Body of pancreas (tissue), 4 donors: ENCODE results near the gene TXNRD2.

ENCODE experiments used
- POLR2A ChIP-seq, 3 donors: fragments of 450-650 bp; IDR thresholded peaks; one replicate each; pipeline ENCODE4 v1.6.1; 2016; ENCODE audit warnings: antibody characterized with exemption in 3 of 3, mild to moderate bottlenecking in 2 of 3
- TF ChIP-seq, protein P1 (sequence below), 7 experiments: fragments of 450-650 bp in 4 of 7; fragments of 200-600 bp in 3 of 7; sonication (generic) in 3 of 7; IDR thresholded peaks; one replicate each; pipeline ENCODE4 v1.5.1; 2016 to 2019; ENCODE audit warnings: antibody characterized with exemption in 7 of 7

DNA sequence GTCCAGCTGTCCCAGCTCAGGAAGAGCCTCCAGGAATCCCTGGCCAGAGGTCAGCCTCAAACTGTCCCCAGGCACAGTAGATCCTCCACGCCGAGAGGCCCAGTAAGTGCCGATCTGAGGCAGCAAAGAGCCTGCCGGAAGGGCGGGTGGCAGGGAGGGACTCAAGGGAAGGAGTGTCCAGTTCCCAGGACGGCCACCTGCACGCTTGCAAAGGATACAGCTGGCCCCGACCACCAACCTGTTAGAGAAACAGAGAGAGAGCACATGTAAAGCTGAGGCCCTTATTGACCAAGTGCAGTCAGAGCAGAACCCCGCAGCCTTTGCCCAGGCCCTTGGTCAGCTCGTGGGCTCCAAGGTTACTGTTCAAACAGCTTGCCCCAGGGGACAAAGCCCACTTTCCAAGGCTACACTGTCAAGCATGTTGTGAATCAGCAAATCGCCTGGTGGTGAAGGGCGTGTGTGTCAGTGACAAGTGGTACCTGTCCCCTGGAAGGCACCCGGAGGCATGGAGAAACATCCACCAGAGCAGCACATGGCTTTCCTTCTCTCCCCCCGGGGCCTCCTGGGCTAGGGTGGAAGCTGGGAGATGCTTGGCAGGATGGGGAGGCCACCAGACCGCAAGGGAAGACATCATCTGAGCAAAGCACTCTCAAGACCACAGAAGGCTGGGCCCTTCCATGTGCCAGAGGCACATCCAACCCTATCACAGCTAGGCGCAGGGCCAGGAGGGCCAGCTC is 42.6 kb downstream of the TXNRD2 start:
- TF ChIP-seq, protein P1, sequence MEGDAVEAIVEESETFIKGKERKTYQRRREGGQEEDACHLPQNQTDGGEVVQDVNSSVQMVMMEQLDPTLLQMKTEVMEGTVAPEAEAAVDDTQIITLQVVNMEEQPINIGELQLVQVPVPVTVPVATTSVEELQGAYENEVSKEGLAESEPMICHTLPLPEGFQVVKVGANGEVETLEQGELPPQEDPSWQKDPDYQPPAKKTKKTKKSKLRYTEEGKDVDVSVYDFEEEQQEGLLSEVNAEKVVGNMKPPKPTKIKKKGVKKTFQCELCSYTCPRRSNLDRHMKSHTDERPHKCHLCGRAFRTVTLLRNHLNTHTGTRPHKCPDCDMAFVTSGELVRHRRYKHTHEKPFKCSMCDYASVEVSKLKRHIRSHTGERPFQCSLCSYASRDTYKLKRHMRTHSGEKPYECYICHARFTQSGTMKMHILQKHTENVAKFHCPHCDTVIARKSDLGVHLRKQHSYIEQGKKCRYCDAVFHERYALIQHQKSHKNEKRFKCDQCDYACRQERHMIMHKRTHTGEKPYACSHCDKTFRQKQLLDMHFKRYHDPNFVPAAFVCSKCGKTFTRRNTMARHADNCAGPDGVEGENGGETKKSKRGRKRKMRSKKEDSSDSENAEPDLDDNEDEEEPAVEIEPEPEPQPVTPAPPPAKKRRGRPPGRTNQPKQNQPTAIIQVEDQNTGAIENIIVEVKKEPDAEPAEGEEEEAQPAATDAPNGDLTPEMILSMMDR (IDR thresholded peaks at IDR 0.05) = no peak
- TF ChIP-seq POLR2A (IDR thresholded peaks at IDR 0.05) = no peak
